ENCODE data around the gene TMEM108.

GRCh38 chr3:133083395-133083794 lies 45.2 kb downstream of the TMEM108 start:
- TF ChIP-seq, protein P1, sequence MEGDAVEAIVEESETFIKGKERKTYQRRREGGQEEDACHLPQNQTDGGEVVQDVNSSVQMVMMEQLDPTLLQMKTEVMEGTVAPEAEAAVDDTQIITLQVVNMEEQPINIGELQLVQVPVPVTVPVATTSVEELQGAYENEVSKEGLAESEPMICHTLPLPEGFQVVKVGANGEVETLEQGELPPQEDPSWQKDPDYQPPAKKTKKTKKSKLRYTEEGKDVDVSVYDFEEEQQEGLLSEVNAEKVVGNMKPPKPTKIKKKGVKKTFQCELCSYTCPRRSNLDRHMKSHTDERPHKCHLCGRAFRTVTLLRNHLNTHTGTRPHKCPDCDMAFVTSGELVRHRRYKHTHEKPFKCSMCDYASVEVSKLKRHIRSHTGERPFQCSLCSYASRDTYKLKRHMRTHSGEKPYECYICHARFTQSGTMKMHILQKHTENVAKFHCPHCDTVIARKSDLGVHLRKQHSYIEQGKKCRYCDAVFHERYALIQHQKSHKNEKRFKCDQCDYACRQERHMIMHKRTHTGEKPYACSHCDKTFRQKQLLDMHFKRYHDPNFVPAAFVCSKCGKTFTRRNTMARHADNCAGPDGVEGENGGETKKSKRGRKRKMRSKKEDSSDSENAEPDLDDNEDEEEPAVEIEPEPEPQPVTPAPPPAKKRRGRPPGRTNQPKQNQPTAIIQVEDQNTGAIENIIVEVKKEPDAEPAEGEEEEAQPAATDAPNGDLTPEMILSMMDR (IDR thresholded peaks at IDR 0.05), result no peak
- TF ChIP-seq POLR2A (IDR thresholded peaks at IDR 0.05), result no peak

Data from heart left ventricle (tissue), 13 donors.